Prostate gland (tissue), 2 donors: ENCODE results near the gene DDX51. TPM values are rescaled to one million over a fixed set of nuclear protein-coding genes. Genes with fewer than 3 reads are reported as not detected.

Experiments
- DNase-seq: peaks from one replicate; pipeline ENCODE4 v3.0.0-alpha.2; 2019; ENCODE audit warnings: low spot score
- H3K27ac ChIP-seq, 2 donors: fragments of 200-600 bp; sonication (generic); 2 replicates each; pipeline ENCODE4 v1.5.1; 2017 to 2019
- H3K27me3 ChIP-seq: fragments of 200-600 bp; sonication (generic); replicated peaks from 2 replicates; pipeline ENCODE4 v1.5.1; 2019; ENCODE audit not compliant: insufficient read depth
- H3K36me3 ChIP-seq, 2 donors: fragments of 200-600 bp; sonication (generic); 1 replicate in 1 of 2; 2 replicates in 1 of 2; pipeline versions ENCODE4 v1.5.1 to v1.8.1; 2017 to 2019
- H3K4me1 ChIP-seq: fragments of 200-600 bp; sonication (generic); replicated peaks from 2 replicates; pipeline ENCODE4 v1.5.1; 2019
- H3K4me3 ChIP-seq, 2 donors: fragments of 200-600 bp; sonication (generic); 2 replicates each; pipeline ENCODE4 v1.5.1; 2017 to 2019
- H3K9me3 ChIP-seq: fragments of 200-600 bp; sonication (generic); 2 replicates; pipeline ENCODE4 v1.5.1; 2017
- POLR2A ChIP-seq: fragments of 450-650 bp; IDR thresholded peaks from one replicate; pipeline ENCODE4 v1.6.1; 2016; ENCODE audit warnings: antibody characterized with exemption, mild to moderate bottlenecking
- POLR2AphosphoS5 ChIP-seq: sonication (generic); formaldehyde crosslinking; IDR thresholded peaks from one replicate; pipeline ENCODE4 v1.6.1; 2017; ENCODE audit warnings: antibody characterized with exemption
- WGBS: methylation state at CpG from one replicate; pipeline ENCODE4 v1.1.5; 2018; 5-methylcytosine and 5-hydroxymethylcytosine counted together
- intact Hi-C: fragments of 100-400 bp; cut with DNase I; formaldehyde crosslinking; loops from one replicate; pipeline ENCODE4 v1.14.2; 2022
- total RNA-seq, 2 donors: library from RNA; depleted of rRNA; stranded (reverse); fragments of >200 nt; gene quantifications; one replicate each; pipeline ENCODE4 v1.1.0, GENCODE V29; 2016
- TF ChIP-seq, protein P1 (sequence below), 4 experiments: fragments of 200-600 bp in 2 of 4; fragments of 450-650 bp in 2 of 4; sonication (generic) in 2 of 4; IDR thresholded peaks; 1 replicate in 3 of 4; 2 replicates in 1 of 4; pipeline ENCODE4 v1.5.1; 2016 to 2019; ENCODE audit warnings: antibody characterized with exemption in 4 of 4, mild to moderate bottlenecking in 2 of 4, moderate library complexity in 2 of 4

The DDX51 gene
- 10 to 100 TPM; 12.7 to 29.0 TPM for total RNA-seq

- WGBS = under 1% methylated on average over 70 of the region's 100 CpGs
- TF ChIP-seq, protein P1, sequence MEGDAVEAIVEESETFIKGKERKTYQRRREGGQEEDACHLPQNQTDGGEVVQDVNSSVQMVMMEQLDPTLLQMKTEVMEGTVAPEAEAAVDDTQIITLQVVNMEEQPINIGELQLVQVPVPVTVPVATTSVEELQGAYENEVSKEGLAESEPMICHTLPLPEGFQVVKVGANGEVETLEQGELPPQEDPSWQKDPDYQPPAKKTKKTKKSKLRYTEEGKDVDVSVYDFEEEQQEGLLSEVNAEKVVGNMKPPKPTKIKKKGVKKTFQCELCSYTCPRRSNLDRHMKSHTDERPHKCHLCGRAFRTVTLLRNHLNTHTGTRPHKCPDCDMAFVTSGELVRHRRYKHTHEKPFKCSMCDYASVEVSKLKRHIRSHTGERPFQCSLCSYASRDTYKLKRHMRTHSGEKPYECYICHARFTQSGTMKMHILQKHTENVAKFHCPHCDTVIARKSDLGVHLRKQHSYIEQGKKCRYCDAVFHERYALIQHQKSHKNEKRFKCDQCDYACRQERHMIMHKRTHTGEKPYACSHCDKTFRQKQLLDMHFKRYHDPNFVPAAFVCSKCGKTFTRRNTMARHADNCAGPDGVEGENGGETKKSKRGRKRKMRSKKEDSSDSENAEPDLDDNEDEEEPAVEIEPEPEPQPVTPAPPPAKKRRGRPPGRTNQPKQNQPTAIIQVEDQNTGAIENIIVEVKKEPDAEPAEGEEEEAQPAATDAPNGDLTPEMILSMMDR (IDR thresholded peaks at IDR 0.05) = peak in 2 of 4 experiments; percentile 21 to 49
- TF ChIP-seq POLR2AphosphoS5 (peak; percentile 99), POLR2A (peak; percentile 71)
- H3K27me3 ChIP-seq = no peaks in the 10 kb centered on the region
- intact Hi-C loops = no loop called here
- H3K9me3 ChIP-seq = no peaks in the 10 kb centered on the region
- peak within 1 kb of the TSS; percentile 99 for H3K4me3 ChIP-seq
- peak; percentile 92 for DNase-seq
- peaks cover 12 to 15% of the 10 kb centered on the region in 2 donors for H3K36me3 ChIP-seq
- H3K4me1 ChIP-seq = peaks cover 14% of the 10 kb centered on the region
- peak within 1 kb of the TSS; percentile 79 to 82 for H3K27ac ChIP-seq
Measured at GRCh38 chr12:132144115-132144809, at the start of gene DDX51, which contains the start of gene NOC4L. Gene DDX51 (minus strand): TSS chr12:132144319. CDS start chr12:132144296, 23 bp downstream. Gene NOC4L (plus strand): TSS chr12:132144457. CDS start chr12:132144489, 32 bp downstream.

DNA sequence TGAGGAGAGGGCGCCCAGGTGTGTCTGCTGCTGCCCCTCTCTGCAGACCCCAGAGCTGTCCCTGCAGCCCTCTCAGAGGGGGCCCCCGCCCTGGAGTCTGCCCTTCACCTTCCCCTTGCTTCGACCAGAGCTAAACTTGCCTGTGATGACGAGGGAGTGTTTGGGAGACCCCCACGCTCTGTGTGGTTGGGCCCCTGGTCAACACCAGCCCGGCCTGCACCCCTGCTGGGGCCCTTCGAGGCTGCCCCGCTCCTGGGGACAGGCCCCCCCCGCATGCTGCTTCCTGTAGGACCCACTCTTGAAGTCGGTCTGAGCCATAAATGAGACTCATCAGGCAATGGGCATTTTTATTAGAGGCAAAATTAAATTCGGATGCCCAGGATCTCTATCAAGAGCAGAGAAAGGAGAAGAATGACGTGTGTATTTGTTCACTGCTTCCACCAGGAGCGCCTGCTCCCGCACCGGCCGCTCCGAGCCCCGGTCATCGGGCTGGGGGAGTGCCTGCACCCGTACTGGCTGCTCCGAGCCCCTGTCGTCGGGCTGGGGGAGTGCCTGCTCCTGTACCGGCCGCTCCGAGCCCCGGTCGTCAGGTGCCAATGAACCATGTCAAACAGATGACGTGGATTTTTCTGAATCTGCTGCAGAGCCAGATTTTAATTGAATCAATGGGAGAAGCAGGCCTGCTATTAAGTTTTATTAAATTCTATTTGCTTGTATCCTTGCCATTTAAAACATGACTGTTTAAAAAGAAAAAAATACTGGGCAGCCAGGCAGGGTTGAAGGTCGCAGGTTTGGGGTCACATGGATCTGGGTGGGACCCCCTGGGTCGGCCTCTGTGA lies 47.8 kb upstream of the DDX51 start:
- Histone ChIP-seq H3K4me1 (no peaks in the 10 kb centered on the region), H3K27ac (no peak overlapping the region), H3K9me3 (no peaks in the 10 kb centered on the region), H3K36me3 (no peaks in the 10 kb centered on the region), H3K27me3 (no peaks in the 10 kb centered on the region), H3K4me3 (no peak overlapping the region)
- TF ChIP-seq, protein P1 (IDR thresholded peaks at IDR 0.05) = no peak
- TF ChIP-seq POLR2A (no peak), POLR2AphosphoS5 (no peak)
- WGBS = 63% methylated on average over 29 of the region's 31 CpGs
- intact Hi-C loops = no loop called here
- no peak for DNase-seq

DNA sequence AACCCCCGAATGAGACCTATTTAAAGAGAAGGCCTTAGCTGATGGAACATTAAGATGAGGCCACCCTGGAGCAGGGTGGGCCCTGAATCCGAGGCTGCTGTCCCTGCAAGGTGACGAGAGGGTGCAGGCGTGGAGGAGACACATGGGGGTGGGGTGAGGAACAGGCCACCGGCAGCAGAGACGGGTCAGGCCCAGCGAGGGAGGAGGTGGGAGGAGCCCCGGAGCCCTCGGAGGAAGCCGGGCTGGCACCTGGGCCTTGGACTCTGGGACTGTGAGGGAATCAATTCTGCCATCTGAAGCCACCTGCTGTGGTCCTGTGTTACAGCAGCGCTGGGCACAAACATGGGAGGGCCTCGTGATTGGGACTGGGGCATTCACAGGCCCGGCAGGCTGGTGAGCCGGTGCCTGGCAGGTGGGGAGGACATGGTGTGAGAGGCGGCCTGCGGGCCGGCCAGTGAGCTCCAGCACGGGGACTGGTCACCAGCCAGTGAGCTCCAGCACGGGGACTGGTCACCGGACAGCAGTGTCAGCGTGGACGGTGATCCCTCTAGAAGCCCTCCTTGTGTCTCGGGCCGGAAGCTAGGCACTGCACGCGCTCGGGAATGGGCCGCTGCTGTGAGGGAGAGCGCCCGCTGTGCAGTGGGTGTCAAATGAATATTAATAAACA lies 46.8 kb upstream of the DDX51 start:
- H3K4me3 ChIP-seq = no peak overlapping the region

GRCh38 chr12:132190012-132190755 lies 46.1 kb upstream of the DDX51 start:
- peak overlapping the region; percentile 39 to 40 for H3K4me3 ChIP-seq
- no peak for TF ChIP-seq POLR2A
- TF ChIP-seq, protein P1 (IDR thresholded peaks at IDR 0.05) = no peak
- TF ChIP-seq POLR2AphosphoS5 = no peak
- H3K27me3 ChIP-seq = no peaks in the 10 kb centered on the region
- H3K36me3 ChIP-seq = no peaks in the 10 kb centered on the region
- H3K27ac ChIP-seq = peak overlapping the region; percentile 7 to 54
- H3K9me3 ChIP-seq = no peaks in the 10 kb centered on the region
- intact Hi-C loops = no loop called here
- no peak for DNase-seq
- WGBS = 39% methylated on average over 59 of the region's 59 CpGs
- no peaks in the 10 kb centered on the region for H3K4me1 ChIP-seq

More for the DNA sequence above, 46.8 kb upstream of the DDX51 start:
- Histone ChIP-seq H3K4me1 (no peaks in the 10 kb centered on the region), H3K27me3 (no peaks in the 10 kb centered on the region), H3K27ac (no peak overlapping the region), H3K9me3 (no peaks in the 10 kb centered on the region), H3K36me3 (no peaks in the 10 kb centered on the region)
- intact Hi-C loops = no loop called here
- WGBS = 83% methylated on average over 30 of the region's 30 CpGs
- TF ChIP-seq POLR2AphosphoS5 (no peak), POLR2A (no peak)
- TF ChIP-seq, protein P1 (IDR thresholded peaks at IDR 0.05) = no peak
- no peak for DNase-seq
